GM12892 (cell line): ENCODE measurements around the gene ZNF219.

ENCODE experiments used
- POLR2A ChIP-seq: IDR thresholded peaks from 2 replicates; pipeline ENCODE4 v1.6.1; 2011; ENCODE audit warnings: low read depth, low read length, control low read depth
- POLR2AphosphoS5 ChIP-seq: IDR thresholded peaks from 2 replicates; pipeline ENCODE4 v1.6.1; 2011; ENCODE audit warnings: low read depth, low read length, control low read depth
- TAF1 ChIP-seq: IDR thresholded peaks from 2 replicates; pipeline ENCODE4 v1.6.1; 2011; ENCODE audit warnings: low read depth, mild to moderate bottlenecking, control low read depth, low read length, borderline replicate concordance

- TF ChIP-seq TAF1: no peak
- no peak for TF ChIP-seq POLR2A
- TF ChIP-seq POLR2AphosphoS5: no peak
Observed at GRCh38 chr14:21100931-21101330, 2.5 kb upstream of the ZNF219 start, which contains the start of gene TMEM253.
